Measurements from ENCODE around the gene KRTAP21-2.

DNA sequence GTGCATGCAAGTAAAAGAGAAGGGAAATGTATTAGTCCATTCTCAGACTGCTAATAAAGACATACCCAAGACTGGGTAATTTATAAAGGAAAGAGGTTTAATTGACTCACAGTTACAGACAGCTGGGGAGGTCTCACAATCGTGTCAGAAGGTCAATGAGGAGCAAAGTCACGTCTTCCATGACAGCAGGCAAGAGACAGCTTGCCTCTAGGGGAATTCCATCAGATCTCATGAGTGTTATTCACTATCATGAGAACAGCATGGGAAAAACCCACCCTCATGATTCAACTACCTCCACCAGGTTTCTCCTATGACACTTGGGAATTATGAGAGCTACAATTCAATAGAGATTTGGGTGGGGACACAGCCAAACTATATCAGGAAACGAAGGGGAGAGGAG, 36.6 kb downstream of the KRTAP21-2 start:
- TF ChIP-seq POLR2A (IDR thresholded peaks at IDR 0.05), result no peak
- TF ChIP-seq, protein P1, sequence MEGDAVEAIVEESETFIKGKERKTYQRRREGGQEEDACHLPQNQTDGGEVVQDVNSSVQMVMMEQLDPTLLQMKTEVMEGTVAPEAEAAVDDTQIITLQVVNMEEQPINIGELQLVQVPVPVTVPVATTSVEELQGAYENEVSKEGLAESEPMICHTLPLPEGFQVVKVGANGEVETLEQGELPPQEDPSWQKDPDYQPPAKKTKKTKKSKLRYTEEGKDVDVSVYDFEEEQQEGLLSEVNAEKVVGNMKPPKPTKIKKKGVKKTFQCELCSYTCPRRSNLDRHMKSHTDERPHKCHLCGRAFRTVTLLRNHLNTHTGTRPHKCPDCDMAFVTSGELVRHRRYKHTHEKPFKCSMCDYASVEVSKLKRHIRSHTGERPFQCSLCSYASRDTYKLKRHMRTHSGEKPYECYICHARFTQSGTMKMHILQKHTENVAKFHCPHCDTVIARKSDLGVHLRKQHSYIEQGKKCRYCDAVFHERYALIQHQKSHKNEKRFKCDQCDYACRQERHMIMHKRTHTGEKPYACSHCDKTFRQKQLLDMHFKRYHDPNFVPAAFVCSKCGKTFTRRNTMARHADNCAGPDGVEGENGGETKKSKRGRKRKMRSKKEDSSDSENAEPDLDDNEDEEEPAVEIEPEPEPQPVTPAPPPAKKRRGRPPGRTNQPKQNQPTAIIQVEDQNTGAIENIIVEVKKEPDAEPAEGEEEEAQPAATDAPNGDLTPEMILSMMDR (IDR thresholded peaks at IDR 0.05), result no peak
